ENCODE data around the gene HSD3B2.

DNA sequence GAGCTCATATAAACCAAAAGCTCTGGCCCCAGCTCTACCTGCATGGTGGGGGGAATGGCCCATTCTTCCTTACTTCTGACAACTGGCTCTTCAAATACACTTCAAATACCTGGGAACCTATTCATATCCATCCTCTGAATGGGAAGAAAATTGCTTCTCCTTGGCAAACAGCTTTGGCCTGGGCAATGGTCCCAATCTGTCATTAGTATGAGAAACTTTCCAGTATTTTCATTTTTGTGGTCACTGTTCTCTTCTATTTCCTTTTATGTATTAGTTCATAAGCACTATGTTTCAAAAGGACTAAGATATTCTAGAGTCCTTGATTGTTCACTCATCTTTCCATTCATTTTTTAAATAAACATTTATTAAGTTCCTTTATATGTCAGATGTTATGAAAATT lies 5.2 kb upstream of the HSD3B2 start:
- TF ChIP-seq CTCF (IDR thresholded peaks at IDR 0.05): no peak
- no peak for TF ChIP-seq POLR2A (IDR thresholded peaks at IDR 0.05)

Data from transverse colon (tissue), 3 donors.